SK-N-SH (cell line): ENCODE measurements around the gene ZNF521. TPM values are rescaled to one million over a fixed set of nuclear protein-coding genes. Genes with fewer than 3 reads are reported as not detected.

Source experiments
- CTCF ChIA-PET: fragments of 300-600, 350-600 bp; formaldehyde crosslinking; extraction: SDS; loops from one replicate; lab custom pipeline; 2021; lab: Yijun Ruan, JAX
- POLR2A ChIA-PET: fragments of 350-600 bp; sonication (Branson Sonifier 250); formaldehyde crosslinking; extraction: SDS; loops from one replicate; lab custom pipeline; 2020; ENCODE audit warnings: antibody characterized with exemption, inconsistent platforms; lab: Yijun Ruan, JAX
- DNase-seq: peaks from one replicate; pipeline ENCODE4 v3.0.0; 2012
- H2AFZ ChIP-seq: fragments of 200-600 bp; sonication (generic); 2 replicates; pipeline ENCODE4 v1.8.1; 2016; ENCODE audit warnings: antibody characterized with exemption, mild to moderate bottlenecking, low read depth
- H3F3A ChIP-seq: fragments of 200-600 bp; sonication (generic); replicated peaks from 2 replicates; pipeline ENCODE3; 2016; ENCODE audit warnings: antibody characterized with exemption, mild to moderate bottlenecking; ENCODE audit not compliant: insufficient read depth
- H3K27ac ChIP-seq, 2 experiments: fragments of 200-500 bp in 1 of 2; fragments of 200-600 bp in 1 of 2; sonication (Bioruptor generic) in 1 of 2; sonication (generic), shearing (Covaris generic) in 1 of 2; 2 replicates each; pipeline versions ENCODE4 v1.5.1 to v1.6.1; 2014 to 2016; ENCODE audit warnings: low read depth in 2 of 2, inconsistent platforms in 1 of 2, low read length in 1 of 2, mild to moderate bottlenecking in 1 of 2, mixed read lengths in 1 of 2
- H3K27me3 ChIP-seq: fragments of 200-600 bp; sonication (generic), shearing (Covaris generic); 2 replicates; pipeline ENCODE4 v1.6.1; 2016; ENCODE audit warnings: mixed run types; ENCODE audit not compliant: insufficient read depth
- H3K36me3 ChIP-seq, 2 experiments: fragments of 200-500 bp in 1 of 2; fragments of 200-600 bp in 1 of 2; sonication (Bioruptor generic) in 1 of 2; sonication (generic) in 1 of 2; replicated peaks in 1 of 2; 2 replicates each; pipeline versions ENCODE3 to v1.5.1; 2014 to 2016; ENCODE audit warnings: low read length in 1 of 2, mild to moderate bottlenecking in 1 of 2; ENCODE audit not compliant: insufficient read depth in 2 of 2, control insufficient read depth in 1 of 2
- H3K4me1 ChIP-seq, 2 experiments: fragments of 200-500 bp in 1 of 2; fragments of 200-600 bp in 1 of 2; sonication (Bioruptor generic) in 1 of 2; sonication (generic), shearing (Covaris generic) in 1 of 2; 2 replicates each; pipeline versions ENCODE4 v1.5.1 to v1.6.1; 2014 to 2016; ENCODE audit warnings: low read depth in 1 of 2, low read length in 1 of 2, mixed run types in 1 of 2; ENCODE audit not compliant: insufficient read depth in 2 of 2, control insufficient read depth in 1 of 2
- H3K4me2 ChIP-seq: fragments of 200-600 bp; sonication (generic), shearing (Covaris generic); 2 replicates; pipeline ENCODE4 v1.6.1; 2017; ENCODE audit warnings: mixed run types
- H3K4me3 ChIP-seq, 2 experiments: fragments of 200-500 bp in 1 of 2; fragments of 200-600 bp in 1 of 2; sonication (Bioruptor generic) in 1 of 2; sonication (generic), shearing (Covaris generic) in 1 of 2; 2 replicates each; pipeline versions ENCODE4 v1.5.1 to v1.8.1; 2014 to 2016; ENCODE audit warnings: low read depth in 2 of 2, inconsistent platforms in 1 of 2, low read length in 1 of 2, mild to moderate bottlenecking in 1 of 2, mixed read lengths in 1 of 2, moderate library complexity in 1 of 2
- H3K79me2 ChIP-seq: fragments of 200-600 bp; sonication (generic); 2 replicates; pipeline ENCODE4 v1.8.1; 2017; ENCODE audit warnings: mild to moderate bottlenecking; ENCODE audit not compliant: insufficient read depth
- H3K9ac ChIP-seq: fragments of 200-600 bp; sonication (generic); 2 replicates; pipeline ENCODE4 v1.6.1; 2017; ENCODE audit warnings: mixed run types
- H3K9me2 ChIP-seq: fragments of 200-600 bp; sonication (generic); 2 replicates; pipeline ENCODE4 v1.6.1; 2017; ENCODE audit warnings: mixed run types
- H3K9me3 ChIP-seq: fragments of 200-600 bp; sonication (generic); 2 replicates; pipeline ENCODE4 v1.6.1; 2017; ENCODE audit warnings: mixed run types, mild to moderate bottlenecking, moderate library complexity
- H4K20me1 ChIP-seq: fragments of 200-600 bp; sonication (generic); 2 replicates; pipeline ENCODE4 v1.6.1; 2017; ENCODE audit warnings: mild to moderate bottlenecking, mixed run types; ENCODE audit not compliant: insufficient read depth
- FOSL2 ChIP-seq: IDR thresholded peaks from 2 replicates; pipeline ENCODE4 v1.4.0; 2012; ENCODE audit warnings: low read depth, mild to moderate bottlenecking, moderate library complexity, borderline replicate concordance
- FOXJ3 ChIP-seq: sonication (generic); formaldehyde crosslinking; IDR thresholded peaks from 2 replicates; pipeline ENCODE4 v1.5.1; 2020; ENCODE audit warnings: mild to moderate bottlenecking, missing genetic modification reagents
- FOXM1 ChIP-seq: IDR thresholded peaks from 2 replicates; pipeline ENCODE4 v1.4.0; 2012; ENCODE audit warnings: low read depth, mild to moderate bottlenecking
- JUND ChIP-seq: IDR thresholded peaks from 2 replicates; pipeline ENCODE4 v1.4.0; 2012
- MEF2A ChIP-seq: IDR thresholded peaks from 2 replicates; pipeline ENCODE4 v1.4.0; 2012; ENCODE audit warnings: low read depth, borderline replicate concordance
- MXI1 ChIP-seq: IDR thresholded peaks from 2 replicates; pipeline ENCODE4 v1.6.1; 2012; ENCODE audit warnings: mild to moderate bottlenecking, low read depth, low read length, improper control_type of control experiment
- RXRA ChIP-seq: IDR thresholded peaks from 2 replicates; pipeline ENCODE4 v1.4.0; 2012; ENCODE audit warnings: low read depth, mild to moderate bottlenecking, borderline replicate concordance
- SIN3A ChIP-seq: IDR thresholded peaks from 2 replicates; pipeline ENCODE4 v1.6.1; 2012; ENCODE audit warnings: low read depth, mild to moderate bottlenecking, low read length, moderate library complexity, borderline replicate concordance
- SMC3 ChIP-seq: IDR thresholded peaks from 2 replicates; pipeline ENCODE4 v1.6.1; 2012; ENCODE audit warnings: low read depth, low read length, improper control_type of control experiment
- TCF12 ChIP-seq: IDR thresholded peaks from 2 replicates; pipeline ENCODE4 v1.4.0; 2012
- TEAD4 ChIP-seq: IDR thresholded peaks from 2 replicates; pipeline ENCODE4 v1.4.0; 2012; ENCODE audit warnings: mild to moderate bottlenecking, borderline replicate concordance; ENCODE audit not compliant: insufficient read depth
- YY1 ChIP-seq: IDR thresholded peaks from 2 replicates; pipeline ENCODE4 v1.4.0; 2012; ENCODE audit warnings: low read depth, mild to moderate bottlenecking
- WGBS: methylation state at CpG from one replicate; pipeline ENCODE4 v1.1.6; 2017; ENCODE audit warnings: low lambda C conversion rate; 5-methylcytosine and 5-hydroxymethylcytosine counted together
- polyA plus RNA-seq, 3 experiments: library from polyadenylated mRNA; depleted of rRNA; stranded (reverse); fragments of >200 nt; gene quantifications; 2 replicates each; pipeline ENCODE4 v1.2.3, GENCODE V29; 2012
- TF ChIP-seq, protein P1 (sequence below): fragments of 150-350 bp; IDR thresholded peaks from 2 replicates; pipeline ENCODE4 v1.6.1; 2016; ENCODE audit warnings: mild to moderate bottlenecking, low read depth, low read length

ZNF521 gene
- polyA plus RNA-seq, 1 of the 3 experiments (the other 2 are of a cell fraction): 14.1 TPM

DNA sequence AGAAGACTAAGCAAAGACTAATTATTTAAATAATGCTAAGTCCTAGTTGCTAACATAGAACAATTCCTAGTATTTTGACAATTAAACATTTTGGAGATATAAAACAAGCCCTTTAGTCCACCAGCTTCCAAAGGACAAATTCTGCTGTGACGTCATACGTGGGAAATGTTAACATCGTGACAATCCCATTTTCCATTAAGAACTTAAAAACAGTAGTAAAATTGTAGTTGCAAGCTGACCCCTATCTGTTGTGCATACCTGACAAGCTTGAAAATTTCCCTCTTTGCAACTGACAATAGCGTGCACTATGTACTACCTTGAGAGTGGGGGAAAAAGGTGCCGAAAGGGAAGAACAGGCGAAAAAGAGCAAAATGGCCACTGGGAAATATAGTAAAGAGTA, 279.8 kb downstream of the ZNF521 start:
- Histone ChIP-seq H3K27ac (no peak overlapping the region), H3K9me2 (no peaks in the 10 kb centered on the region), H3K79me2 (no peaks in the 10 kb centered on the region), H3F3A (no peaks in the 10 kb centered on the region), H3K36me3 (no peaks in the 10 kb centered on the region), H3K9ac (no peak overlapping the region), H3K27me3 (no peaks in the 10 kb centered on the region), H4K20me1 (no peaks in the 10 kb centered on the region), H3K4me1 (no peaks in the 10 kb centered on the region), H3K9me3 (no peaks in the 10 kb centered on the region), H2AFZ (no peak overlapping the region), H3K4me2 (no peak overlapping the region), H3K4me3 (no peak overlapping the region)
- ChIA-PET CTCF (interaction anchor here (1.2 kb wide), 1 partner anchor 181 kb away, joined by 3 read pairs; no protein-coding TSS in a partner anchor), POLR2A (no interaction called here)
- DNase-seq: no peak
- no peak for TF ChIP-seq MXI1
- TF ChIP-seq FOSL2: no peak
- TF ChIP-seq TCF12: no peak
- no peak for TF ChIP-seq FOXJ3 (CRISPR knock-in tag)
- TF ChIP-seq YY1: no peak
- no peak for TF ChIP-seq FOXM1
- 92% methylated on average over 6 of the region's 6 CpGs for WGBS

DNA sequence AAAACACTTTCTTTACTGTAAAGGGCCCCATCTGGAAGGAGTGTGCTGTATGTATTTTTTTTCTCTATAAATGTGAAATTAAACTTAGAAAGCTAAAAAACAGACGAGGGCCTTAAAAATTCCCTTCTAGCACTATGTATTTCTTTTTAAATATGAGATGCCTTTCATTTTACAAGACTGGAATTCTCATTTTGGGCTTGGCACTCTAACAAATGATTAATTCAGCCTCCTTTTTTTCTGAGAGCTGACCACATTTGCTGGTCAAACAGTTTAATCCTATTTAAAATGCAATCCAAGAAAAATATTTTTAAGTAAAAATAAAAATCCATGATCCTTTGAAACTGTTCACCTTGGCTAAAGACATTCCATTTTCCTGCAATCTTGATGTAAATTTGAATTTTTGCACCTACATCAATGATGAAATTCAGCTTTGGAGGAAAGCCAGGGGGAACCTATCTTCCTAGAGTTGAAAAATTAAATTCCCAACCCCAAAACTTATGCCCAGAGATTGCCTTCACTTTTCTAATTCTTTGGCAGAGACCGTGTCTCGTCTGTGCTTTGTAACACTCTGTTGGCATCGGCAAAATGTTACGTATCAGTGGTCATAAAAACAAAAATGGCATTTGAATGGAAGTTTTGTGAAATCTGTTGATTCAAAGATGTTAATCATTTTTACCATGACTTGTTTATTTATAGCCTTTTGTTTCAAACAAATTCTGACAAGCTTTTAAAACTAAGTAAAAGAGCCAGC, 284.5 kb downstream of the ZNF521 start:
- Histone ChIP-seq H3K9me2 (no peaks in the 10 kb centered on the region), H3K4me1 (peaks cover 0 to 6% of the 10 kb centered on the region in 2 experiments; a peak in 1 of 4 replicates), H3K36me3 (no peaks in the 10 kb centered on the region), H3K79me2 (no peaks in the 10 kb centered on the region), H3F3A (no peaks in the 10 kb centered on the region), H3K9ac (no peak overlapping the region), H3K27me3 (no peaks in the 10 kb centered on the region), H3K9me3 (no peaks in the 10 kb centered on the region), H3K27ac (no peak overlapping the region), H3K4me3 (no peak overlapping the region), H3K4me2 (no peak overlapping the region), H4K20me1 (no peaks in the 10 kb centered on the region), H2AFZ (no peak overlapping the region)
- 86% methylated on average over 5 of the region's 5 CpGs for WGBS
- TF ChIP-seq JUND: no peak
- TF ChIP-seq, protein P1, sequence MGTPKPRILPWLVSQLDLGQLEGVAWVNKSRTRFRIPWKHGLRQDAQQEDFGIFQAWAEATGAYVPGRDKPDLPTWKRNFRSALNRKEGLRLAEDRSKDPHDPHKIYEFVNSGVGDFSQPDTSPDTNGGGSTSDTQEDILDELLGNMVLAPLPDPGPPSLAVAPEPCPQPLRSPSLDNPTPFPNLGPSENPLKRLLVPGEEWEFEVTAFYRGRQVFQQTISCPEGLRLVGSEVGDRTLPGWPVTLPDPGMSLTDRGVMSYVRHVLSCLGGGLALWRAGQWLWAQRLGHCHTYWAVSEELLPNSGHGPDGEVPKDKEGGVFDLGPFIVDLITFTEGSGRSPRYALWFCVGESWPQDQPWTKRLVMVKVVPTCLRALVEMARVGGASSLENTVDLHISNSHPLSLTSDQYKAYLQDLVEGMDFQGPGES: no peak
- TF ChIP-seq RXRA: no peak
- TF ChIP-seq MEF2A: no peak
- no peak for TF ChIP-seq SIN3A
- TF ChIP-seq TEAD4: no peak
- no peak for TF ChIP-seq SMC3
- DNase-seq: no peak
- CTCF ChIA-PET: no interaction called here
- POLR2A ChIA-PET: no interaction called here
